GM11168 (cell line): ENCODE data around the gene RPL27A.

Source experiments
- in situ Hi-C: fragments of 300-500 bp; cut with MboI; formaldehyde crosslinking; loops from one replicate; pipeline ENCODE4 v1.12.0; 2022; ENCODE audit warnings: low sequenced_read_pairs; ENCODE audit not compliant: unreplicated experiment

Gene RPL27A

GRCh38 chr11:8739309-8739793 is 56.8 kb downstream of the RPL27A start:
- in situ Hi-C loops = no loop called here
